Putamen (tissue), 1 donor: ENCODE data around the gene FBF1.
"Not testable (repeated sequence)": the region's sequence is repeated elsewhere in the genome, so short reads cannot be mapped to it uniquely, and the experiment has no call there.

Experiments used
- DNase-seq: peaks from one replicate; pipeline ENCODE4 v3.0.0-alpha.2; 2016; ENCODE audit warnings: low spot score

Gene FBF1

DNA sequence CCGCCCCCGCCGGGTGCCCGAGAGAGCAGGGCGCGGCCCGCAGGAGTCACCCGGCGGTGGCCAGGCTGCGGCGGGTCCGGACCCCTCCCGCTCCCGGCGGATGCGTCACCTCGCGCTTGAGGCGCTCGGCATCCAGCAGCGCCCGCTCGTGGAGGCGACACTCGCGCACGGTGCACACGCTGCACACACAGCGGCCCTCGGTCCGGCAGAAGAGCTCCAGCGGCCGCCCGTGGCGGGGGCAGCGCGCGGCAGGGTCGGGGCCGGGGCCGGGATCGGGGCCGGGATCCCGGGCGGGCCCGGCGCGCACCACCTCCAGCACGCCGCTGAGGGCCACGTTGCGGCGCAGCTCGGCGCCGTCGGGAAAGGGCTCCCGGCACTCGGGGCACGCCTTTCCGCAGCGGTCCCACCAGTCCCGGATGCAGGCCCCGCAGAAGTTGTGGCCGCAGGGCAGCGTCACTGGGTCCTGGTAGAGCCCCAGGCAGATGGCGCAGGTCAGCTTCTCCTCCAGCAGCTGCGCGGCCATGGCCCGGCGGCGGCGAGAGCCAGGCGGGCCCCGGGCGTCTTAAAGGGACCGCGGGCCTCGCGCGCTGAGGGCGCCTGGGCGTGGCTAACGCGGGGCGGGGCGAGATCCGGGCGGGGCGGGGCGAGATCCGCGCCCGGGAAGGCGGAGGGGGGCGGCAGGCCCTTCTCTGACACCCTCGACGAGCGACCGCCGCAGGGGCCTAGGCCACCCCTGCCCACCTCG is 44.3 kb downstream of the FBF1 start, which contains the start of gene TRIM65:
Gene TRIM65 (minus strand): TSS at position 537 of the 745 bp plus-strand sequence. CDS start 14 bp downstream, at position 523.
- DNase-seq, result peak; percentile 81

GRCh38 chr17:75895370-75896155 is 45.3 kb downstream of the FBF1 start:
- no peak for DNase-seq

- DNase-seq, result no peak
These were observed 46.7 kb downstream of the FBF1 start for GRCh38 chr17:75894049-75894733.

DNA sequence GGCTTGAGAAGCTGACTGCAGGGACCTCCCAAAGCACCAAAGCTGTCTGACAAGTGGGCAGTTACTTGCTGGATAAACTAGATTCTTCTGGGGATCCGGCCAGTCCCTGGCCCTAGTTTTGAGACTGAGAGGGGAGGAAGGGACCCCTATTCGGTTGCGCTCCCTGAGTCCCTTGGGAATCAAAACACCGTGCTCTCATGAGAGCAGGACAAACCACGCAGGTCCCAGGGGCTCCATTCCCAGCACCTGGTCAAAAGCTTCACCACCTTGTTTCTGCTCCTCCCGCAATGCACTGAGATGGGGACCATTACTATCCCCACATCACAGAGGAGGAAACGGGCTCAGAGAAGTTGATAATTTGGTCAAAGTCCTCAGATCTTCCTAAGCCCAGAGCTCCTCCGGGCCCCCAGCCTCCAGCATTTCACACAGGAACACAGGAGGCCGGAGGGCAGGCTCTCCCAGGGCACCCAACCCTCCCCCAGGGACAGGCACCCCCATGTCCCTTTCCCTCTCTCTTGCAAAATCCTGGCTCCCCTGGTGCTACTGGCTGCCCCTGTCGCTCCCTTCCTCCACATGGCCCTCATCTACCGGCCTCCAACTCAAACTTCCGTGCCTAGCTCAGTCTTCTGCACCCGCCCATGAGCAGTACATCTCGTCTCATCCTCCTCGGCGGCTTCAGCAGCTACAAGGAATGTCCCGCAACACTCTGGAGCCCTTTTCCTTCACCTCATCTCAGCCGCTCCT is 47.4 kb downstream of the FBF1 start:
- no peak for DNase-seq

DNA sequence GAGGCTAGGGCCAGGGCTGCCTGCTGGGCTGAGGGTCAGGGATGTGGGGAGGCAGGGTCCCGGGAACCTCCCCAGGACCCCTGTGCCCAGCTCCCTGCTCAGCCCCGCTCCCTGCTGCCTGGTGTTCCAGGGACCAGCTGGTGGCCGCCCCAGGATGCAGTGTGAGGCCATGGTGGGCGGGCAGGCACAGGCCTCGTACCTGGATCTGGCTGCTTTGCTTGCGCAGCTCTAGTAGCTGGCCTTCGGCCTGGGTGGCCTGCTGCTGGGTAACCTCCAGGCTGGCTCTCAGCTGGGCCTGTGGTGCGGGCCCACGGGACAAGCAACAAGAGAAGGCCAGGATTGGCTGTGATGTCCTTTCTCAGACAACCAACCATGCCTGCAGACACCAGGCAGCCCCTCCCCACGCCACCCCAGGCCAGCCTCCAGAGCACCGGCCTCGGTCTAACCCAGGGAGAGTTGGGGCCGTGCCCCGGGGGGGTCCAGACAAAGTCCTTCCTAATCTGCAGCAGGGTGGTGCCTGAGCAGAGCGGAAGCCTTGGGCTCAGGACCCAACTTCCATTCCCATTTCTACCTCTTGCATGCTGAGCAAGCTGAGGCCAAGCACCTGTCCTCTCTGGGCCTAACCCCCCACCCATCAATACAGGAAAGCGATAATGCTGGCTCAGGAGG is 48.2 kb downstream of the FBF1 start:
- DNase-seq, result no peak

DNA sequence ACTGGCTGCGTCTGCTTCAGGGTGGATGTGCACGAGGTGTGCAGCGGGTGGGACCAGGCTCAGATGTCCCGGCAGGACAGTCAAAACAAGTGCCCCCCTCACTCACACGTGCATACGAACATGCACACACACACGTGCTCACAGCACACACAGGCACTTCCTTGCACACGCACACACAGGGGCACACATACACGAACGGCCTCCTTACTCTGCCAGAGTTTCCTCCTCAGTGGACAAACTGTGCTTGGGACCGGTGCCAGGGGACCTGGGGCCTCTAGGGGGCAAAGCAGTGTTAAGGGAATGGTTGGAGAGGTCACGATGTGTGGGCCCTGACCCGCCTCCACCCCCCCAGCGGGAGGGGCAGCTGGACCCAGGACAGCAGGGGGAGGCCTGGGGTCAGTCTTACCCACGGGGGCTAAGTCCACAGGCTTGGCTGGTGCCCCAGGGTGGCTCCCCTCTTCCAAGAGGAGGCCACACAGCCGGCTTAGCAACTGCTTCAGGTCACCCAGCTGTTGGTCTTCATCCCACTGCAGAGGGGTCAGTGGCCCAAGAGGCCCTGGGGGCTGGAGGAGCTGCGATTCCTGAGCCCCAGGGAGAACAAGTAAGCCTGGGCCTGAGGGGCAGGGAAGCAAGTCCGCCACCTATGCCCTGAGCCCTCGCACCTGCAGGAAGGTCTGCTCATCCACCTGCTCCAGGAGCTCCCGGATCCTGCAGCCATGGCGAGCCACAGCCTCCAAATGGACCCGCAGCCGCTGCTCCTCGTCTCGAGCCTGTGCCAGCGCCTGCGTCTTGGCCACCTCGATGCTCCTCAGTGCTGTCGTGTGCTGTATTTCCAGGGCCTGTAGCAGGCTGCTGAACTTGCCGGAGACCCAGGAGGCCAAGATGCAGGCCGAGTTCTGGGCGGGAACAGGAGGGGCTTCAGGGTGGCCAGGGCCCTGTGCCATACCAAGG is 49.0 kb downstream of the FBF1 start:
- DNase-seq, result no peak

GRCh38 chr17:75891022-75891604 is 49.7 kb downstream of the FBF1 start:
- DNase-seq, result no peak

GRCh38 chr17:75889454-75889853 is 51.4 kb downstream of the FBF1 start:
- no peak for DNase-seq

GRCh38 chr17:75888484-75888883 is 52.4 kb downstream of the FBF1 start:
- no peak for DNase-seq

DNA sequence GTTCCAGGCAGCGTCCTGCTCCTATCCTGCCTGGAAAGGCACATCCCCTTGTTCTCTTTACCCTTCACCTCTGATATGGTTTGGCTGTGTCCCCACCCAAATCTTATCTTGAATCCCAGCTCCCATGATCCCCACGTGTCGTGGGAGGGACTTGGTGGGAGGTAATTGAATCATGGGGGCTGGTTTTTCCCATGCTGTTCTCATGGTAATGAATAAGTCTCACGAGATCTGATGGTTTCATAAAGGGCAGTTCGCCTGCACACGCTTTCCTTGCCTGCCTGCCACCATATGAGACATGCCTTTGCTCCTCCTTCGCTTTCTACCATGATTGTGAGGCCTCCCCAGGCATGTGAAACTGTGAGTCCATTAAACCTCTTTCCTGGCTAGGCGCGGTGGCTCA is 55.0 kb downstream of the FBF1 start:
- DNase-seq, result not testable (repeated sequence)

GRCh38 chr17:75885431-75885830 is 55.4 kb downstream of the FBF1 start:
- no peak for DNase-seq

GRCh38 chr17:75881678-75882454 is 59.0 kb downstream of the FBF1 start:
- no peak for DNase-seq

DNA sequence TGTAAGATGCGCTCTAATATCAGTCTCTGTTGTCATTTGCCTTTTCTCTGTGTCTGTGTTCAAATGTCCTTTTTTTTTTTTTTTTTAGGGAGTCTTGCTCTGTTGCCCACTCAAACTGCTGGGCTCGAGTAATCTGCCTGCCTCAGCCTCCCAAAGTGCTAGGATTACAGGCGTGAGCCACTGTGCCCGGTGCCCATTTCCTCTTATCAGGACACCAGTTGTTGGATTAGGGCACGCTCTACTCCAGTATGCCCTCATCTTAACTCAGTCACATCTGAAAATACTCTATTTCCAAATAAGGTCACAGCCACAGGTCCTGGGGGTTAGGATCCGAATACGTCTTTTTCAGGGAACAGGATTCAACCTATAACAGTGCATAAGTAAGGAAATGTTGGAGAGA is 60.6 kb downstream of the FBF1 start:
- no peak for DNase-seq

DNA sequence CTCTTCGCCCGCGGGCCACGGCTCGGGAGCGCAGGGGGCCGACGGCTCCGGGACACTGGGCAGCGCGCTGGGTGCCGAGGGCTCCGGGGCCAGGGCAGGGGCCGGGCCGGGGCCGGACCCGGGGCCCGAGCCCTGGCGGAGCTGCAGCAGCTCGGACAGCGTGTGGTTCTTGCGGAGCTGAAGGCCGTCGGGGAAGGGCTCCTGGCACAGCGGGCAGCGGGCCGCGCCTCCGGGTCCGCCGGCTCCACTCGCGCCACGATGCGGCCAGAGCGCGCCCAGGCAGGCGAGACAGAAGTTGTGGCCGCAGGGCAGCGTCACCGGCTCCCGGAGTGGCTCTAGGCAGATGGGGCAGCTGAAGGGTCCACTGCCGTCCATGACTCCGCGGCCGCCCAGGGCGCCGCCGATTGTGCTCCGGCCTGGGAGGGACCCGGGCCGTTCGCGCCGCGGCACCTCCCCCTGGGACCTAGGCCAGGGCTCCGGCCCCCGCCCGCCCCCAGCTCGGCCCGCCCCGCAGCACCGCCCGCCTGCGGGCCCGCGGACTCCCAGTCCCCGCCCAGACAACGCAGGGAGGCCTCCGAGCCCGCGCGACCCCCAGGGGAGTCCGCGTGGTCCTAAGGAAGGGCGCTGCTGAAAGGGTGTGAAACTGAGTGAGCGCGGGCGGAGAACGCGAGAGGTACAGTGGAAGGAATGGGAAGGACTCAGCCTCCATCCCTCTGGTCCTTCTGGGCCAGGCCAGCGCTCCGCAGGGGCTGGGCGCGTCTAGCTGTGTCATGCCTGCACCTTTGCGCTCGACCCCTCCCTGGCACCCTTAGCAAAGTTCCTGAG is 62.5 kb downstream of the FBF1 start, which contains the start of gene TRIM47:
Gene TRIM47 (minus strand): TSS at position 408 of the 825 bp plus-strand sequence. CDS start 33 bp downstream, at position 375.
- DNase-seq, result peak; percentile 75

DNA sequence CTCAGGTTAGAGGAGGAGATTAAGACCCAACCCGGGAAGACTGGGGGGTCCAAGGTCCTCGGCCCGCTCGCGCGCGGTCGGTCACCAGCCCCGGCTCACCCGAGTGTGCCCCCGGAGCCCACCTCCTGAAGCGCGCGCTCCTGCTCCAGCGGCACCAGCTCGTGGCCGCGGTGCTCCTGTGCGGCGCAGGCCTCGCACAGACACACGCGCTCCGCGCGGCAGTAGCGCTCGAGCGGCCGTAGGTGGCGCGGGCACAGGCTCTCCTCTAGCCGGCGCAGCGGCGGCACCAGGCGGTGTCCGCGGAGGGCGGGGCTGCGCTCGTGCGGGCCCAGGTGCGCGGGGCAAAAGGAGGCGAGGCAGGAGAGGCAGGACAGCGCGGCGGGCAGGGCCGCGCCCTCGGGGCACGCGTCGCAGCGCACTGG is 63.1 kb downstream of the FBF1 start:
- DNase-seq, result no peak

DNA sequence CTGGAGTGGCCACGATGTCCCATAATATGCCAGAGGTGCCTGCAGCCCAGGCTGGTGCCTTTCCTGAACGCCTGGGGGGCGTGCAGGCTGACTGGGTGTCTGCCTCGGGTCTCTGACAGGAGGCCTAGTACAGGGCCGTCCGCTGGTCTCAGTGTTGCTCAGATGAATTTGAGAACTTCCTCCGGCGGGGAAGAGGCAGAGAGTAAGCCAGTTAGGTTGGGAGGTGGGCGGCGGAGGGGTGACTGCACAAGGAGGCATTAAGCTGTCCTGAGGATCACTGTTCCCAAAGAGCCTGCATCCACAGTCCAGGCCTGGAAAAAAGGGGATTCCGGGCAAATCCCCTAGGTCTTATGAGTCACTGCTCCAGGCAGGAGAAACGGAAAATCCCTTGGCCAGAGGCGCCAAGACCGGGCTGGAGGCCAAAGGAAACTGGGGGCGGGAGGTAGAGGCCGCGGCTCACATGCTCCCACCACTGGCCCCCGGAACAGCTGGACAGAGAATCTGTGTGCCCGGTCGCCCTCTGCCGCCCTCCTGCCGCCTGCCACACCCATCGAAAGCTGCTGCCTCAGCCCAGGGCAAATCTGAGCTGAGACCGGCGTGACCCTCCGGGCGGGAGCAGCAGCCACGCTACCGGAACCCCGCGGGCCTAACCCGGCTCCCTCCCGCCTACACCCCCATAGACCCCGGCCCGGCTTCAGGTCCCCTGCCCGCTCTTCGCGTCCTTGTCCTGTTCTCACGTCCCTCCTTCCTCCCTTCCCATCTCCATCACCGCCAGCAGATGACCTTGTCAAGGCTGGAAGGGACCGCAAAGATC is 63.7 kb downstream of the FBF1 start:
- DNase-seq, result peak; percentile 76
